ENCODE results near the gene PDZD4. TPM values are rescaled to one million over a fixed set of nuclear protein-coding genes. Genes with fewer than 3 reads are reported as not detected.

Gene PDZD4
- total and polyA plus RNA-seq, 9 of the 15 experiments (the other 6 are each of a cell fraction or from before 2014, with no cell fraction given), result 0.05 to 0.38 (median 0.07) TPM; not detected in 5

DNA sequence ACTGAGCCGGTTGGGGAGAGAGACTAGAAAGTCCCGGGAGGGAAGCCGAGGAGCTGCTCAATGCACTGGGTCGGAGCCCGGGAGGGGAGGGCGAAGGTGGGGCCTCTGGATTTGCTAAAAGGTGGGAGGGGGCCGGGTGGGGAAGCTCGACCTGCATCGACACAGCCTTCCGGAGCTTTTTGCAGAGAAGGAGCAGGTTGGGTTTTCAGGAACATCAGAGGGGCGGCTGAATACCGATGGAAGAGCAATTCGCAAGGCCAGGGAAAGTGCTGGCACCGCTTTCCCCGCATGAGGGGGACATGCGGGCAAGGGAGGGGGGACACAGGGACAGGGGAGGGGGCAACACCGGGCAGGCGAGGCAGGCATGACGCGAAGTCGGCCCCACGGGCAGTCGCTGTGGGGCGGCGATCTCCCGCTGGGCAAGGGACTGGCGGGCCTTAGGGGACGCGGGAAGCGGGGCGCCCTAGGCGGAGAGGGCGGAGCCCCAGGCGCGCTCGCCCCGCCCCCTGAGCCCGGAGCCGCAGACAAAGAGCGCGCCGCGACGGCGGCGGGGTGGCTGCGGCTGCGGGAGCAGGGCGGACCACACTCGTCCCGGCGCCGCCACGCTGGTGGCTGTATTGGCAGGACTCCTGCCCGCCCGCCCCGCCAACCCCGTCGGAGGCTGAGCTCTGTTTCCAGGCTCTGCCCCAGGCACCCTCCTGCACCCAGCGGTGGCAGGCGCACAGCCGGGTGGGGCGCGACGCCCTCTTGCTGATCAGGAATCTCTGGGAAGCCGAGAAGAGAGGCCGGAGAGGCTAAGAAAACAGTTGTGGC, 11.6 kb downstream of the PDZD4 start (continued):
- TF ChIP-seq, protein P1, sequence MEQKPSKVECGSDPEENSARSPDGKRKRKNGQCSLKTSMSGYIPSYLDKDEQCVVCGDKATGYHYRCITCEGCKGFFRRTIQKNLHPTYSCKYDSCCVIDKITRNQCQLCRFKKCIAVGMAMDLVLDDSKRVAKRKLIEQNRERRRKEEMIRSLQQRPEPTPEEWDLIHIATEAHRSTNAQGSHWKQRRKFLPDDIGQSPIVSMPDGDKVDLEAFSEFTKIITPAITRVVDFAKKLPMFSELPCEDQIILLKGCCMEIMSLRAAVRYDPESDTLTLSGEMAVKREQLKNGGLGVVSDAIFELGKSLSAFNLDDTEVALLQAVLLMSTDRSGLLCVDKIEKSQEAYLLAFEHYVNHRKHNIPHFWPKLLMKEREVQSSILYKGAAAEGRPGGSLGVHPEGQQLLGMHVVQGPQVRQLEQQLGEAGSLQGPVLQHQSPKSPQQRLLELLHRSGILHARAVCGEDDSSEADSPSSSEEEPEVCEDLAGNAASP (IDR thresholded peaks at IDR 0.05), result no peak
- TF ChIP-seq YBX1 (IDR thresholded peaks at IDR 0.05) (no peak), ZNF174 (CRISPR knock-in tag; IDR thresholded peaks at IDR 0.05) (no peak), SREBF1 (IDR thresholded peaks at IDR 0.05; ENCODE audit: borderline replicate concordance, low read depth, low read length) (no peak), XRCC4 (IDR thresholded peaks at IDR 0.05; ENCODE audit: extremely low read depth, insufficient read depth, insufficient read length) (no peak), CXXC5 (CRISPR knock-in tag; IDR thresholded peaks at IDR 0.05) (peak; percentile 60), NCOA1 (IDR thresholded peaks at IDR 0.05; ENCODE audit: low read depth) (no peak), ARNT (IDR thresholded peaks at IDR 0.05) (no peak), CCAR2 (IDR thresholded peaks at IDR 0.05; ENCODE audit: low read depth, low read length) (no peak), ELF4 (CRISPR knock-in tag; IDR thresholded peaks at IDR 0.05) (no peak), KAT7 (CRISPR knock-in tag; IDR thresholded peaks at IDR 0.05; ENCODE audit: borderline replicate concordance) (0 out of 2 replicates have a peak, but pooled peaks have one; percentile 30), ARHGAP35 (IDR thresholded peaks at IDR 0.05; ENCODE audit: partially characterized antibody) (no peak), MAFK (IDR thresholded peaks at IDR 0.05; ENCODE audit: low read length) (no peak), HNRNPL (IDR thresholded peaks at IDR 0.05; ENCODE audit: low read depth, low read length) (peak; percentile 27; the same call in 1 of the 2 replicates), FOXA3 (CRISPR knock-in tag; conservative IDR thresholded peaks at IDR 0.05 in 1 of 2, IDR thresholded peaks at IDR 0.05 in 1 of 2) (no peak), CEBPG (CRISPR knock-in tag; IDR thresholded peaks at IDR 0.05) (no peak), CEBPG (tag; conservative IDR thresholded peaks at IDR 0.05 in 1 of 2, IDR thresholded peaks at IDR 0.05 in 1 of 2) (no peak), CTBP1 (IDR thresholded peaks at IDR 0.05; ENCODE audit: borderline replicate concordance) (peak; percentile 61)
- TF ChIP-seq, protein P2, sequence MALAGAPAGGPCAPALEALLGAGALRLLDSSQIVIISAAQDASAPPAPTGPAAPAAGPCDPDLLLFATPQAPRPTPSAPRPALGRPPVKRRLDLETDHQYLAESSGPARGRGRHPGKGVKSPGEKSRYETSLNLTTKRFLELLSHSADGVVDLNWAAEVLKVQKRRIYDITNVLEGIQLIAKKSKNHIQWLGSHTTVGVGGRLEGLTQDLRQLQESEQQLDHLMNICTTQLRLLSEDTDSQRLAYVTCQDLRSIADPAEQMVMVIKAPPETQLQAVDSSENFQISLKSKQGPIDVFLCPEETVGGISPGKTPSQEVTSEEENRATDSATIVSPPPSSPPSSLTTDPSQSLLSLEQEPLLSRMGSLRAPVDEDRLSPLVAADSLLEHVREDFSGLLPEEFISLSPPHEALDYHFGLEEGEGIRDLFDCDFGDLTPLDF (CRISPR knock-in tag; IDR thresholded peaks at IDR 0.05), result no peak
- TF ChIP-seq, protein P3, sequence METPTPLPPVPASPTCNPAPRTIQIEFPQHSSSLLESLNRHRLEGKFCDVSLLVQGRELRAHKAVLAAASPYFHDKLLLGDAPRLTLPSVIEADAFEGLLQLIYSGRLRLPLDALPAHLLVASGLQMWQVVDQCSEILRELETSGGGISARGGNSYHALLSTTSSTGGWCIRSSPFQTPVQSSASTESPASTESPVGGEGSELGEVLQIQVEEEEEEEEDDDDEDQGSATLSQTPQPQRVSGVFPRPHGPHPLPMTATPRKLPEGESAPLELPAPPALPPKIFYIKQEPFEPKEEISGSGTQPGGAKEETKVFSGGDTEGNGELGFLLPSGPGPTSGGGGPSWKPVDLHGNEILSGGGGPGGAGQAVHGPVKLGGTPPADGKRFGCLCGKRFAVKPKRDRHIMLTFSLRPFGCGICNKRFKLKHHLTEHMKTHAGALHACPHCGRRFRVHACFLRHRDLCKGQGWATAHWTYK (CRISPR knock-in tag; IDR thresholded peaks at IDR 0.05), result no peak
- TF ChIP-seq, protein P4, sequence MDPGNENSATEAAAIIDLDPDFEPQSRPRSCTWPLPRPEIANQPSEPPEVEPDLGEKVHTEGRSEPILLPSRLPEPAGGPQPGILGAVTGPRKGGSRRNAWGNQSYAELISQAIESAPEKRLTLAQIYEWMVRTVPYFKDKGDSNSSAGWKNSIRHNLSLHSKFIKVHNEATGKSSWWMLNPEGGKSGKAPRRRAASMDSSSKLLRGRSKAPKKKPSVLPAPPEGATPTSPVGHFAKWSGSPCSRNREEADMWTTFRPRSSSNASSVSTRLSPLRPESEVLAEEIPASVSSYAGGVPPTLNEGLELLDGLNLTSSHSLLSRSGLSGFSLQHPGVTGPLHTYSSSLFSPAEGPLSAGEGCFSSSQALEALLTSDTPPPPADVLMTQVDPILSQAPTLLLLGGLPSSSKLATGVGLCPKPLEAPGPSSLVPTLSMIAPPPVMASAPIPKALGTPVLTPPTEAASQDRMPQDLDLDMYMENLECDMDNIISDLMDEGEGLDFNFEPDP (CRISPR knock-in tag; IDR thresholded peaks at IDR 0.05), result no peak
- TF ChIP-seq, protein P5, sequence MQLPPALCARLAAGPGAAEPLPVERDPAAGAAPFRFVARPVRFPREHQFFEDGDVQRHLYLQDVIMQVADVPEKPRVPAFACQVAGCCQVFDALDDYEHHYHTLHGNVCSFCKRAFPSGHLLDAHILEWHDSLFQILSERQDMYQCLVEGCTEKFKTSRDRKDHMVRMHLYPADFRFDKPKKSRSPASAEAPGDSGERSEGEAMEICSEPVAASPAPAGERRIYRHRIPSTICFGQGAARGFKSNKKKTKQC (CRISPR knock-in tag; IDR thresholded peaks at IDR 0.05), result no peak

All from K562 (cell line).